ENCODE results near the gene SRC.

The SRC gene

GRCh38 chr20:37362231-37362792 is 16.4 kb downstream of the SRC start:
- H3K4me3 ChIP-seq (ENCODE audit: low read depth, low read length) = no peak overlapping the region
- in situ Hi-C loops (cut with HindIII; ENCODE audit: low sequenced_read_pairs) = no loop called here
- TF ChIP-seq CTCF (IDR thresholded peaks at IDR 0.05; ENCODE audit: low read depth, low read length, missing control alignments) = no peak
- DNase-seq (ENCODE audit: low read depth) = no peak

GRCh38 chr20:37362821-37363220 is 16.9 kb downstream of the SRC start:
- no peak for DNase-seq (ENCODE audit: low read depth)
- TF ChIP-seq CTCF (IDR thresholded peaks at IDR 0.05; ENCODE audit: low read depth, low read length, missing control alignments) = no peak
- no peak overlapping the region for H3K4me3 ChIP-seq (ENCODE audit: low read depth, low read length)
- in situ Hi-C loops (cut with HindIII; ENCODE audit: low sequenced_read_pairs) = no loop called here

GRCh38 chr20:37363221-37364012 is 17.5 kb downstream of the SRC start:
- in situ Hi-C loops (cut with HindIII; ENCODE audit: low sequenced_read_pairs) = no loop called here
- H3K4me3 ChIP-seq (ENCODE audit: low read depth, low read length) = no peak overlapping the region
- no peak for DNase-seq (ENCODE audit: low read depth)
- TF ChIP-seq CTCF (IDR thresholded peaks at IDR 0.05; ENCODE audit: low read depth, low read length, missing control alignments) = no peak

- no peak for DNase-seq (ENCODE audit: low read depth)
- in situ Hi-C loops (cut with HindIII; ENCODE audit: low sequenced_read_pairs) = no loop called here
- no peak for TF ChIP-seq CTCF (IDR thresholded peaks at IDR 0.05; ENCODE audit: low read depth, low read length, missing control alignments)
- H3K4me3 ChIP-seq (ENCODE audit: low read depth, low read length) = no peak overlapping the region
Observed at GRCh38 chr20:37364013-37364926, 18.3 kb downstream of the SRC start.

- TF ChIP-seq CTCF (IDR thresholded peaks at IDR 0.05; ENCODE audit: low read depth, low read length, missing control alignments) = no peak
- H3K4me3 ChIP-seq (ENCODE audit: low read depth, low read length) = no peak overlapping the region
- DNase-seq (ENCODE audit: low read depth) = no peak
- in situ Hi-C loops (cut with HindIII; ENCODE audit: low sequenced_read_pairs) = no loop called here
Observed at GRCh38 chr20:37364927-37365272, 19.0 kb downstream of the SRC start.

- no peak for DNase-seq (ENCODE audit: low read depth)
- H3K4me3 ChIP-seq (ENCODE audit: low read depth, low read length) = no peak overlapping the region
- no peak for TF ChIP-seq CTCF (IDR thresholded peaks at IDR 0.05; ENCODE audit: low read depth, low read length, missing control alignments)
- in situ Hi-C loops (cut with HindIII; ENCODE audit: low sequenced_read_pairs) = no loop called here
Observed at GRCh38 chr20:37365760-37366638, 20.1 kb downstream of the SRC start.
